Choroid plexus epithelial cell (primary cell): ENCODE measurements around the gene EPB41L4A.

Experiments
- DNase-seq: peaks from one replicate; pipeline ENCODE4 v3.0.0-alpha.2; 2010; ENCODE audit warnings: low read depth
- H3K4me3 ChIP-seq: 2 replicates; pipeline ENCODE4 v1.5.1; 2011; ENCODE audit warnings: low read depth, mild to moderate bottlenecking, control low read depth, low read length, moderate library complexity
- TF ChIP-seq, protein P1 (sequence below): conservative IDR thresholded peaks from 2 replicates; pipeline ENCODE4 v1.5.1; 2011; ENCODE audit warnings: low read depth, mild to moderate bottlenecking, control low read depth, inconsistent platforms, low read length, moderate library complexity

EPB41L4A gene

DNA sequence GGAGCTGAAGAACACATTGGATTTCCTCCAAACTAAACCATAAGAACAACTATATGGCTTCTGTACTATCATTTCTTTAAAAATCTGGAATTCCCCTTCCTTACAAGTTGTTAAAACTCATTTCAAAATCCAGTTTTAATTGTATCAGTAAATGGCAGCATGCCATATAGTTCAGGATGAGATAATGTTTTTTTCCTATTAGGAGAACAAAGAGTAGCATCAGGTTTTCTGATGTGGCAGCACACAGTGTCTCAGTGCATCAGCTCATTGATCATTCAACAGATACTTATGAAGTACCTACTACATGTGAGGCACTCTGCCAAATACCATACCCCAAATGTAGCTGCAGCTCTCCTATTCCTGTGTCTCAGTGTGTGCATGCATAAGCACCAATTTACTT lies 161.1 kb downstream of the EPB41L4A start:
- TF ChIP-seq, protein P1, sequence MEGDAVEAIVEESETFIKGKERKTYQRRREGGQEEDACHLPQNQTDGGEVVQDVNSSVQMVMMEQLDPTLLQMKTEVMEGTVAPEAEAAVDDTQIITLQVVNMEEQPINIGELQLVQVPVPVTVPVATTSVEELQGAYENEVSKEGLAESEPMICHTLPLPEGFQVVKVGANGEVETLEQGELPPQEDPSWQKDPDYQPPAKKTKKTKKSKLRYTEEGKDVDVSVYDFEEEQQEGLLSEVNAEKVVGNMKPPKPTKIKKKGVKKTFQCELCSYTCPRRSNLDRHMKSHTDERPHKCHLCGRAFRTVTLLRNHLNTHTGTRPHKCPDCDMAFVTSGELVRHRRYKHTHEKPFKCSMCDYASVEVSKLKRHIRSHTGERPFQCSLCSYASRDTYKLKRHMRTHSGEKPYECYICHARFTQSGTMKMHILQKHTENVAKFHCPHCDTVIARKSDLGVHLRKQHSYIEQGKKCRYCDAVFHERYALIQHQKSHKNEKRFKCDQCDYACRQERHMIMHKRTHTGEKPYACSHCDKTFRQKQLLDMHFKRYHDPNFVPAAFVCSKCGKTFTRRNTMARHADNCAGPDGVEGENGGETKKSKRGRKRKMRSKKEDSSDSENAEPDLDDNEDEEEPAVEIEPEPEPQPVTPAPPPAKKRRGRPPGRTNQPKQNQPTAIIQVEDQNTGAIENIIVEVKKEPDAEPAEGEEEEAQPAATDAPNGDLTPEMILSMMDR: no peak

DNA sequence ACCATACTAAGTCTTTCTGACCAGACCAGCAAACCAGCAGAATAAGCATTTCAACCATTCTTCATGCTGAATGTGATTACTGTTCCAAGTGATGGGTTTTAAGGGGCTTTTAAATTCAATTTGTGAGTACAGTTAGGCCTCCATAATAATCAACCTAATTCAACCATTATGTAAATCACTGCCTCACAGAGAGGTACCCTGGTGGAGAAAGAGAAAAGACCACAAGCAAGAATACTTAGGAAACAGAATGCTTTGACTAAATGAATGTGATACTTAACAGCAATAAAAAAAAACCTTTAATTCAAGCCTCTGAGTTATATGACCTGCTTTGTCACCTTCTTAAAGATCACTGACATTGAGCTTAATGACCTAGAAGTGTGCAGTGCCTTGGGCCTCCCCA lies 162.1 kb downstream of the EPB41L4A start:
- TF ChIP-seq, protein P1: no peak
- DNase-seq: no peak
- no peak overlapping the region for H3K4me3 ChIP-seq

More for the DNA sequence above, 161.1 kb downstream of the EPB41L4A start:
- DNase-seq: no peak
- no peak overlapping the region for H3K4me3 ChIP-seq

DNA sequence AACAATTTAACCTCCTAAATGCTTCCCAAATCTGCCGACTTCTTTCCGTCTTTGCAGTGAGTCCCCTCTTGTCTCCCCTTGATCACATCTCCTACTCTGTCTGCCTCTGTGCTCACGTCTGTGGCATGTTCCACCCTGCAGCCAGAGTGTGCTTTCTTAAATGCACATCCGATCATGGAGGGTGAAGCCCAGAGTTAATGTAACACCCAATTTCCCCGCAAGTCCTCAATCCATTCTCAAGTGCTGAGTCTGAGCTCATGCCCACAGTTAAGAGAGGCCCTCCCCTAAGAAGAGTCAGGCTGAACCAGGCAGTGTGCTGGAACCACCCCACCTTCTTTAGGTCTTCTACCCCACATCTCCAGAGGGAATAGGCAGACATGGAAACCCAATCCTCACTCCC lies 164.8 kb downstream of the EPB41L4A start:
- TF ChIP-seq, protein P1: no peak
- no peak for DNase-seq
- no peak overlapping the region for H3K4me3 ChIP-seq

DNA sequence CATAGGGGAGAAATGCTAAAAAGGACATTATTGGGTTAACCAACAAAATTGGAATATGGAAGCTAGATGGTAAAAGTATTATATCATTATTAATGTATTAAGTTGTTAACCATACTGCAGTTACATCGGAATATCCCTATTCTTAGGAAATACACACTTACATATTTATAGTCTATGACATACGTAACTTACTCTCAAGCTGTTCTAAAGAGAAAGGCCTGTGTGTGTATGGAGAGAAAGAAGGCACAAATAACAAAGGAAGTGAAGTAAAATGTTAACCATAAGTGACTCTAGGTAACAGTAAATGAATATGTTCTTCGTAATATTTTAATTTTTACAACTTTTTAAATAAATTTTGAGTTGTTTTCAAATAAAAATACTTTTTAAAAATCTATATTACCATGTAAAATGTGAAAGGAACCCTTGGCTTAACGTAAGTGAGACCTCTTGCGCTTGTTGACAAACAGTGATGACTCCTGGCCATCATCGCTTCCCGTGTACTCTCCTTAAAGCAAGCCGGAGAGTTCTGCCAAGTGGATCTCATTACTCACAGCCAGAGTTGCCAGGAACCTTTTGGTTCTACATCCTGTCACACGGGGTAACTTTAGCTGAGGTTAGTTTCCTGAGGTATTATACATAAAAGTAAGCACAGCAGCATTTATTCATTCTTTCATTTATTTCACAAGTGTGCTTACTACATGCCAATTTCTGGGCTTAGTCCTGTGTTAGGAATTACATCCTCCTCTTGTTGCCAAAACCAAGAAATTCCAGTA lies 165.4 kb downstream of the EPB41L4A start:
- TF ChIP-seq, protein P1: no peak
- peak; percentile 41 for DNase-seq
- H3K4me3 ChIP-seq: no peak overlapping the region

DNA sequence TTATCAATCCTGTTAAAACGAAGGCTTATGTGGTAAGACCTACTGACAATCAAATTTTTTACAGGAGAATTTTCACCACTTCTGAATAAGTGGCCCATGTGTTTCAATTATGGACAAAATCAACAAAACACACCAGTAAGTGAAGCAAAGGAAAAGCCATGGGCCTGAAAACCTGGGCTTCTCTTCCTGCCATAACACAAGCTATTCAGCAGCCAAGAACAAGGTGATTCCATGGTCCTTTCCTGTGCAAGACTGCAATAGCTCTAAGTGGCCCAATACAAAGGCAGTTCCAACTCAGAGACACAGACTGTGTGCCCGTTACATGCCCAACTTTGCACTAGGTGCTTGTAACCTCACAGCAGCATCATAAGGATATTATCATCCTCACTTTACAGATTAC lies 168.5 kb downstream of the EPB41L4A start:
- no peak overlapping the region for H3K4me3 ChIP-seq
- TF ChIP-seq, protein P1: no peak
- DNase-seq: no peak

DNA sequence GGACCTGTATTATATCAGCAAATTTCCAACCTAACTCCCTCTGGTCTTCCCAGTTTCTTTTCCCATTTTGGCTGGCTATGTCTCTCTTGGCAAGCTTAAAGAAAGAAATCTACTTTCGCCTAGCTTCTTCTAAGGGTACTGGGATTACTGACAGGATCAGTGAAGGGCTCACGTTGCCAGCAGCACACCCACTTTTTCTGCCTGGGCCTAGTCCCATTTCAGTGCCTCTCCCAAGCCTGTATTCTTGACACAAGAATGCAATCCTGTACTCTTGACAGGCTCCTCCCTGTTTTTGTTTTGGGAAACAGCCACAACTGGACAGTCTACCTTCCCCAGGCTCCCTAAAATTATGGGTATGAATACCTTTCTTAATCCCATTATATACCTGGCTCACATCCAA lies 170.5 kb downstream of the EPB41L4A start:
- H3K4me3 ChIP-seq: no peak overlapping the region
- TF ChIP-seq, protein P1: no peak
- no peak for DNase-seq

DNA sequence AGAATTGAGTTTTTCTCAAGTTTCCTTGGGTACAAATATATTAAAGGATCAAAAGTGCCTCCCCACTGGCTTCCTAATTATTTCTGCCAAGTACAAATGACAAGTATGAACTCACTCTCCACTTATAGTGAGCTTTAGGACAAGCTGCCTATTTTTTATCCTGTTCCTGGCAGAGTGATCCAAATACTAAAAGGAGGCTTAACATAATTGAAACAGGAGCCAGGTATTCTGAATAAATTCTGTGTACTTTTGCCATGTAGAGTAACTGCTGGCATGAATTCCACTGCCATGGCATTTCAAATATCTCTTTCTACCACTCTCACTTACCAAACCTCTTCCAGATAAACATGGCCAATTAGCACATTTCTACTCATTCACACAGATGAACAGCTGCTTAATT lies 171.1 kb downstream of the EPB41L4A start:
- TF ChIP-seq, protein P1: no peak
- no peak for DNase-seq
- no peak overlapping the region for H3K4me3 ChIP-seq
